ENCODE measurements around the gene HIC1. TPM values are rescaled to one million over a fixed set of nuclear protein-coding genes. Genes with fewer than 3 reads are reported as not detected.
A peak's percentile ranks its signal among the peaks of the same experiment; 100 is the strongest.

HIC1 gene
- total and polyA plus RNA-seq, 2 experiments from 2014 or later, result 0.17 to 0.26 TPM

MicroRNAs within 50 kb of the gene (microRNA counts, 767-probe panel; counts per million panel counts)
- not detected for microRNA hsa-miR-132-3p
- microRNA hsa-miR-212-3p, result not detected

Small RNA genes lying within 50 kb of the gene (microRNA-seq; reads per million reads assigned to microRNA genes)
- gene MIR132 (7.8 reads per million, percentile 28 among the genes with 10 or more reads in this experiment), gene MIR212 (1.1 reads per million)

Small RNA genes lying within 50 kb of the gene (small RNA-seq; reads per million reads assigned to genes)
- not detected for gene AC090617.6 (ENCODE audit: low replicate concordance)
- not detected for gene AC090617.9 (ENCODE audit: low replicate concordance)
- gene MIR132 (ENCODE audit: low replicate concordance), result 0.10 reads per million
- gene MIR212 (ENCODE audit: low replicate concordance), result 0.30 reads per million, percentile 12 among the genes with 10 or more reads in this experiment
- gene OVCA2 (ENCODE audit: low replicate concordance), result not detected

Other genes starting within 250 kb of the HIC1 start
- 18.4 and 21.9 TPM in 2 replicates for gene SMYD4, start 225.2 kb upstream of the HIC1 start, total RNA-seq (2014; rRNA removed; shearing (Covaris generic))
- gene SMYD4, start 225.2 kb upstream of the HIC1 start, polyA plus RNA-seq (2016; fragmentation: Nextera tagmentation; extraction: Ambion mirVana), result 14.8 and 17.0 TPM in 2 replicates
- 42.5 and 52.1 TPM in 2 replicates for gene RPA1, start 225.1 kb upstream of the HIC1 start, total RNA-seq (2014; rRNA removed; shearing (Covaris generic))
- 26.7 and 33.7 TPM in 2 replicates for gene RPA1, start 225.1 kb upstream of the HIC1 start, polyA plus RNA-seq (2016; fragmentation: Nextera tagmentation; extraction: Ambion mirVana)
- gene RTN4RL1, start 29.8 kb upstream of the HIC1 start, total RNA-seq (2014; rRNA removed; shearing (Covaris generic)), result 0.17 TPM in 1 of 2 replicates, not detected in the other
- gene RTN4RL1, start 29.8 kb upstream of the HIC1 start, polyA plus RNA-seq (2016; fragmentation: Nextera tagmentation; extraction: Ambion mirVana), result not detected in 2 replicates
- gene DPH1, start 24.9 kb upstream of the HIC1 start, total RNA-seq (2014; rRNA removed; shearing (Covaris generic)), result 22.3 and 28.2 TPM in 2 replicates
- 9.0 and 11.8 TPM in 2 replicates for gene DPH1, start 24.9 kb upstream of the HIC1 start, polyA plus RNA-seq (2016; fragmentation: Nextera tagmentation; extraction: Ambion mirVana)
- 21.3 and 24.8 TPM in 2 replicates for gene OVCA2, start 13.1 kb upstream of the HIC1 start, total RNA-seq (2014; rRNA removed; shearing (Covaris generic))
- 14.9 and 15.9 TPM in 2 replicates for gene OVCA2, start 13.1 kb upstream of the HIC1 start, polyA plus RNA-seq (2016; fragmentation: Nextera tagmentation; extraction: Ambion mirVana)
- gene SMG6, start 248.7 kb downstream of the HIC1 start, total RNA-seq (2014; rRNA removed; shearing (Covaris generic)), result 25.8 and 43.1 TPM in 2 replicates
- 10.1 and 10.4 TPM in 2 replicates for gene SMG6, start 248.7 kb downstream of the HIC1 start, polyA plus RNA-seq (2016; fragmentation: Nextera tagmentation; extraction: Ambion mirVana)
- 5.4 and 11.0 TPM in 2 replicates for gene SRR, start 248.8 kb downstream of the HIC1 start, total RNA-seq (2014; rRNA removed; shearing (Covaris generic))
- gene SRR, start 248.8 kb downstream of the HIC1 start, polyA plus RNA-seq (2016; fragmentation: Nextera tagmentation; extraction: Ambion mirVana), result 2.7 and 2.8 TPM in 2 replicates

Measured in GM23338 (cell line).